ENCODE measurements around the gene WDFY4. TPM values are rescaled to one million over a fixed set of nuclear protein-coding genes. Genes with fewer than 3 reads are reported as not detected.

The WDFY4 gene
- total and polyA plus RNA-seq, 2 of the 4 experiments (the other 2 are of a cell fraction): not detected

GRCh38 chr10:49005270-49005669 is 320.6 kb downstream of the WDFY4 start:
- Histone ChIP-seq H4K8ac (ENCODE audit: low read depth in 2 of 2, low read length in 2 of 2) (no peak overlapping the region), H3K14ac (replicated peaks; ENCODE audit: low read depth, low read length) (no peak overlapping the region), H2AK9ac (replicated peaks; ENCODE audit: low read depth, low read length, poor library complexity) (no peak overlapping the region), H3K18ac (ENCODE audit: low read depth, low read length) (no peak overlapping the region), H3K56ac (ENCODE audit: extremely low read depth, insufficient read depth, low read length) (no peak overlapping the region), H2AFZ (replicated peaks; ENCODE audit: low read length, poor library complexity) (no peak overlapping the region), H2AK5ac (ENCODE audit: low read depth, low read length) (no peak overlapping the region), H2BK5ac (ENCODE audit: low read depth, low read length, poor library complexity, severe bottlenecking) (no peak overlapping the region), H4K5ac (ENCODE audit: low read depth, low read length) (no peak overlapping the region), H3K9me3 (ENCODE audit: control insufficient read depth, insufficient read depth, low read length) (no peaks in the 10 kb centered on the region), H3K79me1 (ENCODE audit: low read depth in 1 of 2, low read length in 2 of 2) (no peaks in the 10 kb centered on the region), H3K23ac (ENCODE audit: low read depth, low read length) (no peak overlapping the region), H2BK15ac (ENCODE audit: low read depth, low read length) (no peak overlapping the region), H2BK120ac (ENCODE audit: low read depth, low read length) (no peak overlapping the region), H4K20me1 (ENCODE audit: insufficient read depth, low read length) (no peaks in the 10 kb centered on the region), H3K4ac (ENCODE audit: low read depth, low read length) (no peak overlapping the region), H3K27me3 (ENCODE audit: control insufficient read depth, insufficient read depth, low read length) (peaks cover 4% of the 10 kb centered on the region), H3K27ac (ENCODE audit: insufficient read depth, low read length) (no peak overlapping the region), H3K4me2 (ENCODE audit: low read depth, low read length) (no peak overlapping the region), H3K9ac (ENCODE audit: low read depth, low read length) (no peak overlapping the region), H3K36me3 (ENCODE audit: control insufficient read depth, insufficient read depth, low read length) (no peaks in the 10 kb centered on the region), H3K4me3 (ENCODE audit: insufficient read depth, low read depth, low read length) (no peak overlapping the region), H4K91ac (ENCODE audit: insufficient read depth, low read depth, low read length) (no peak overlapping the region), H3K9me1 (ENCODE audit: insufficient read depth, low read length) (no peaks in the 10 kb centered on the region), H3K4me1 (ENCODE audit: control insufficient read depth, insufficient read depth, low read length) (no peaks in the 10 kb centered on the region; the same call in 1 of the 2 replicates), H2BK20ac (ENCODE audit: low read depth, low read length) (no peak overlapping the region)
- in situ Hi-C loops (cut with MboI; ENCODE audit: low sequenced_read_pairs): no loop called here
- DNase-seq (no peak), ATAC-seq (ENCODE audit: low read depth) (no peak)
- dilution Hi-C loops (cut with HindIII; ENCODE audit: low sequenced_read_pairs, unreplicated experiment): no loop called here
- WGBS, 2 experiments (ENCODE audit: extremely low coverage in 2 of 2, insufficient read length in 1 of 2): no CpG with 5 or more reads among the region's 5 CpGs
- intact Hi-C loops (cut with micrococcal nuclease): no loop called here
- ChIA-PET POLR2A (ENCODE audit: unreplicated experiment) (no interaction called here), CTCF (no interaction called here)
- TF ChIP-seq CTCF (conservative IDR thresholded peaks at IDR 0.05; ENCODE audit: low read depth, low read length): no peak
- TF ChIP-seq SMC3 (IDR thresholded peaks at IDR 0.05; ENCODE audit: low read depth, low read length): no peak
- TF ChIP-seq MAFK (IDR thresholded peaks at IDR 0.05; ENCODE audit: low read depth, low read length): no peak
- no peak for TF ChIP-seq RCOR1 (IDR thresholded peaks at IDR 0.05; ENCODE audit: insufficient replicate concordance, low read length)
- no peak for TF ChIP-seq MAZ (IDR thresholded peaks at IDR 0.05; ENCODE audit: borderline replicate concordance, low read depth, low read length)
- TF ChIP-seq RFX5 (IDR thresholded peaks at IDR 0.05; ENCODE audit: low read depth, low read length): no peak
- TF ChIP-seq BHLHE40 (IDR thresholded peaks at IDR 0.05; ENCODE audit: low read depth, low read length): no peak
- TF ChIP-seq FOS (IDR thresholded peaks at IDR 0.05; ENCODE audit: low read depth, low read length): no peak
- BruUV-seq (replicated peaks): no TSS peak

All from IMR-90 (cell line).